ENCODE data around the gene ZSWIM4. TPM values are rescaled to one million over a fixed set of nuclear protein-coding genes. Genes with fewer than 3 reads are reported as not detected.

Gene ZSWIM4
- total and polyA plus RNA-seq, 2 of the 4 experiments (the other 2 are of a cell fraction): 2.2 to 6.2 TPM

GRCh38 chr19:13861714-13862531 lies 66.7 kb downstream of the ZSWIM4 start (continued):
- TF ChIP-seq USF2 (IDR thresholded peaks at IDR 0.05; ENCODE audit: low read depth, low read length) (no peak), RAD21 (IDR thresholded peaks at IDR 0.05; ENCODE audit: low read length) (peak; percentile 95), POLR2A (IDR thresholded peaks at IDR 0.05; ENCODE audit: low read depth, low read length) (peak; percentile 71; the same call in 1 of the 2 replicates)
